GM19193 (cell line): ENCODE measurements around the gene TCTN1.

Source experiments
- POLR2A ChIP-seq: IDR thresholded peaks from 4 replicates; pipeline ENCODE4 v1.6.1; 2011; ENCODE audit not compliant: insufficient read depth, insufficient read length; ENCODE audit errors: extremely low read depth

Gene TCTN1

DNA sequence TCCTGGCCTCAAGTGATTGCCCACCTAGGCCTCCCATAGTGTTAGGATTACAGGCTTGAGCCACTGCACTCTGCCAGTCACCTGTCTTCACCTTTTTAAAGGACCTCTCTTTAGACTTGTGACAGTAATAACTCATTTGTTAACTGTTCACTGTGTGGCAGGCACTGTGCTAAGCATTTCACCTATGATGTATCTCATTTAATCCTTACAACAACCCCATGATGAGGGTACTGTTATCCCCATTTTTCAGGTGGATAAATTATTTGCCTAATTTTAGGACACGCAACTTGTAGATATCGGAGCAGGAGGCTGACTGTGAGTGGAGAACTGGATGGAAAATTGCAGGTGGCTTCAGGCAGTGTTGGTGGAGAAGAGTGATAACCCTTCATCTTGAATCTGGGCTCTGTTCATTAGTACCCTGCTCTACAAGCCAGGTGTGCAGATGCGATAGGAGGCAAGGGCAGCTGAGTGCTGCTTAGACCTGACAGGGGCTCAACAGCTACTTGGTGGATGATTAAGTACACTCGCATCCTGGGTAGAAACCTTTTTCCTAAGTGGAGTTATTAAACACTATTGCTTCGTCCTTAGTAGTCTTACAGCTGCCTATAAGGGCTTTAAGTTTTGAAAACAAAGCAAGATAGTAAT lies 2.7 kb downstream of the TCTN1 start:
- TF ChIP-seq POLR2A, result no peak

GRCh38 chr12:110619534-110619953 lies 5.6 kb downstream of the TCTN1 start:
- TF ChIP-seq POLR2A, result no peak

- TF ChIP-seq POLR2A, result no peak
These were observed 8.7 kb downstream of the TCTN1 start for GRCh38 chr12:110622582-110622981.

DNA sequence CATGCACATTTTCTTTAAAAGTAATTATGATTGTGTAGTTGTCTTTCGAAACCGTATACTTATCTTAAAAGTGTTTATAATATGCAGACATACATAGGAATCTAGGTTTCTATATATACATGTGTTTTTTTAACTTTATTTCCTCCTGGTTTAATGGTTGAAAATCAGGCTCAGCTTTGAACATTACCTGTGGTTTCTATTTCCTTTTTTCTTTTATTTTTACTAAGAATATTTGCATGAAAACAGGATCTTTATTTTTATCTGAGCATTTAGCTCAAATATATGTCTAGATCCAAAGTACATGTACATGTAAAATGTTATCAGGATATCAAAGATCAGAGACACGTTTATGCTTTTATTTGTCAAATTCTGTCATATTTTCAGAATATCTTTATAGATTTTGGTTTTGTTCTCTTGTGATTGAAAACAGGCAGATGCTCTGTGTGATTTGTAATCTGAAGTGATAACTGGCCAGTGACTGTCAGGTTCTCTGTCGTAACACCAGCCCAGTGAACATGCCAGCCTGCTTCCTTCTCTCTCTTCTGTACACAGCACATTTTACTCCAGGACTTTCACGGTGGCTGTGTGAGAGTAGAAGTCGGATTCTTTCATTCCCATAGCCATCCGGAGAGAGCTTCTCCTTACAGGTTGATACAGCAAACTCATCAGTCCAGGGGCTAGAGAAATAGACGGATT lies 13.7 kb downstream of the TCTN1 start:
- TF ChIP-seq POLR2A, result no peak

DNA sequence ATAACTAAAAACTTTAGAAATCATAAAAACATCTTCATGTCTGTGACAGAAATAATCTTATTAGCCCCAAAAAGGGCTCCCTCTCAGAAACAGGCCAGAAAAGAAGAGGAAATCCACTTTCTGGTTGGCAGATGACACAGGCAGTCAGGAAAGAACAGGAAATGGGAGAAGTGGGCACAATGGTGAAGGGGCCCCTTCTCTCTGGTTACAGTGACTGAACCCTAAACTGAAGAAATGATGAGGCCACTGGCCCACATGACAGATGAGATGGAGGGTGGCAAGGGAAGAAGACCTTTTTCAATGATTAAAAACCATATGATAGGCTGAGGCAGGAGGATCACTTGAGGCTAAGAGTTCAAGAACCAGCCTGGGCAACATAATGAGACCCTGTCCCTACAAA lies 21.1 kb downstream of the TCTN1 start:
- no peak for TF ChIP-seq POLR2A

GRCh38 chr12:110636516-110636915 lies 22.6 kb downstream of the TCTN1 start:
- TF ChIP-seq POLR2A, result no peak

GRCh38 chr12:110637869-110638441 lies 24.0 kb downstream of the TCTN1 start:
- no peak for TF ChIP-seq POLR2A

- TF ChIP-seq POLR2A, result no peak
These were observed 24.9 kb downstream of the TCTN1 start for GRCh38 chr12:110638796-110639195.

GRCh38 chr12:110639336-110640141 lies 25.6 kb downstream of the TCTN1 start:
- no peak for TF ChIP-seq POLR2A

DNA sequence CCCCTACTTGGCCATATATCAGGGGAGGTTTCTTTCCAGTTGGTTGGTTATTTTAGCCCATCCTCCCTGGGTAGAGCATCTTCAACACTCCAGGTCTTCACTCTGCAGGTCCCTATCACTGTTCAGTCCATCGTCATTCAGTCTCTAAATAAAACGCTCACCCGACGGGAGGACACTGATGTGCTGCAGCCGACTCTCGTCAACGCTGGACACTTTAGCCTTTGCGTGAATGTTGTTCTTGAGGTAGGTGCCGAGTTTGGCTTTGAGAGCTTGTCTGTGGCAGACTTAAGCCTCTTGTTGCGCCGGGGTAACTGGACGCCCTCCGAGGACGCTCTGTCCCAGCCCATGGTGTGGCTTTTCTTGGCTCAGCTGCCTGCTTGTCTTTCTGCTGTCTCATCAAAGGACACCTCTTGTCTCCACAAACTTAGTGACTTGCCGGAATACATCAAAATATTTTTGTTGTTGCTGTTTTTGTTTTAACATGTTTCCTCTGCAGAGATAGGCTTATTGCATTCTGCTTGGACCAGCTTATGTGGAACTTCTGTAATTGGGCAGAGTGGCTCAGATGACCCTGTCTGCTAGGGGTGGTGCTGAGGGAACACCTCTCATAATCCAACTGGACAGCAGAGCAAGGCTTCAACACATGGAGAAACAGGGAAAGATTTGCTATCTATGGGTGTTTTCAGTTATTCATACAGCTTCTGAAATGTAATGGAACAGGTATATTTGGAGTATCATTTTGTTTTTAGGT lies 26.5 kb downstream of the TCTN1 start:
- no peak for TF ChIP-seq POLR2A

DNA sequence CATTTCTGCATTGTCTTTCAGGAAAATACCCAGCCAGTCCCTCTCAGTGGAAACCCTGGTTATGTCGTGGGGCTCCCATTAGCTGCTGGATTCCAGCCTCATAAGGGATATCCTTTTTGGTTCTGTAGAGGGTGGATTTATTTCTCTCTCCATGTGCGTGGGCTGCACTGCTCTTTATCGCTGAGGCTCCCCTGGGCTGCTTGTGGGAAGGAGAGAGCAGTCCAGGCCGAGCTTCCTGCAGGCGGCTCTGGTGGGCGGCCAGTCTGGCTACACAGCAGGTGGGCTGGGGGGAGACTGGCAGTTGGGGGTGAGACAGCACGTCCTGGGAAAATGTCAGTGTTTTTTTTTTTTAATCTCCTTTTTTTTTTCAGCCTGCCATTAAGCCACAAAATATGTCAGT lies 27.6 kb downstream of the TCTN1 start:
- TF ChIP-seq POLR2A, result no peak

- no peak for TF ChIP-seq POLR2A
These were observed 33.7 kb downstream of the TCTN1 start for GRCh38 chr12:110647631-110648040.

DNA sequence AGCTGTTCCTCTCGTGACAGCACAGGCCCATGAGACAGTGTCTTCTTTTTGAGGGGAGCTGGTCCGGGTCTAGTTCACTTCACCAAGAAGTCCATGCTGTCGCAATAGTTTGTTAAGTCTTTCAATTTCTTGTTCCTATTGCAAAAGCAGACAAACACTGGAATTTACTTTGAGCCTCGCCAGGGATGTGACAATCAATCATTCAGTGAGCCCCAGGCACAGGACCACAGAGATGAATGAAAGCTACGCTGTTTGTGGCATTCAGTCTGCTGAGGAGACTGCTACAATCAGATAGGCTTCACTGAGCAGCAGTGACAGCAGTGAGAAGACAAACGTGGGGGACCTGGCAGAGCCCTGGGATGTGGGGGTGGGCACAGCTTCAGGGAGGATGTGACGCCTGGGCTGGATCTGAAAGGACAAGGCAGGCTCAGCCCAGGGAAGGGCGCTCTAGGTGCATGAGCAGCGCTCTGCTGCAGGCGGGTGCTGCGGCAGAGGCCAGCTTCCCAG lies 35.5 kb downstream of the TCTN1 start:
- no peak for TF ChIP-seq POLR2A

- no peak for TF ChIP-seq POLR2A
These were observed 42.2 kb downstream of the TCTN1 start for GRCh38 chr12:110656071-110656655.
